ENCODE results near the gene CASR.

The CASR gene

GRCh38 chr3:122260206-122260605 lies 76.7 kb downstream of the CASR start:
- no peak for DNase-seq

- DNase-seq: no peak
Measured at GRCh38 chr3:122263058-122263457, 79.6 kb downstream of the CASR start.

GRCh38 chr3:122263974-122264588 lies 80.6 kb downstream of the CASR start:
- DNase-seq: no peak

GRCh38 chr3:122265957-122266356 lies 82.5 kb downstream of the CASR start:
- DNase-seq: no peak

GRCh38 chr3:122268257-122269024 lies 85.0 kb downstream of the CASR start:
- no peak for DNase-seq

- no peak for DNase-seq
Measured at GRCh38 chr3:122269045-122269444, 85.6 kb downstream of the CASR start.

- DNase-seq: no peak
Measured at GRCh38 chr3:122271246-122271898, 87.9 kb downstream of the CASR start.

GRCh38 chr3:122272879-122273278 lies 89.4 kb downstream of the CASR start:
- no peak for DNase-seq

GRCh38 chr3:122273498-122273897 lies 90.0 kb downstream of the CASR start:
- no peak for DNase-seq

- DNase-seq: no peak
Measured at GRCh38 chr3:122281891-122282290, 98.4 kb downstream of the CASR start.

GRCh38 chr3:122283796-122284445 lies 100.5 kb downstream of the CASR start:
- DNase-seq: no peak

GRCh38 chr3:122284486-122284885 lies 101.0 kb downstream of the CASR start:
- no peak for DNase-seq

GRCh38 chr3:122294359-122294758 lies 110.9 kb downstream of the CASR start:
- no peak for DNase-seq

- no peak for DNase-seq
Measured at GRCh38 chr3:122295266-122296062, 112.0 kb downstream of the CASR start.

- no peak for DNase-seq
Measured at GRCh38 chr3:122298239-122298638, 114.8 kb downstream of the CASR start.

GRCh38 chr3:122299215-122299614 lies 115.7 kb downstream of the CASR start:
- no peak for DNase-seq

GRCh38 chr3:122299872-122300460 lies 116.5 kb downstream of the CASR start:
- peak; percentile 31 for DNase-seq

GRCh38 chr3:122301063-122301462 lies 117.6 kb downstream of the CASR start:
- no peak for DNase-seq

GRCh38 chr3:122305818-122306621 lies 122.6 kb downstream of the CASR start:
- no peak for DNase-seq

- DNase-seq: no peak
Measured at GRCh38 chr3:122306622-122306953, 123.1 kb downstream of the CASR start.

- no peak for DNase-seq
Measured at GRCh38 chr3:122307094-122307687, 123.7 kb downstream of the CASR start.
